ENCODE measurements around the gene TRABD2B. TPM values are rescaled to one million over a fixed set of nuclear protein-coding genes. Genes with fewer than 3 reads are reported as not detected.

TRABD2B gene
- total and polyA plus RNA-seq, 2 of the 13 experiments (the other 11 are each of a cell fraction or from before 2014, with no cell fraction given), result 0.04 TPM; not detected in 1

DNA sequence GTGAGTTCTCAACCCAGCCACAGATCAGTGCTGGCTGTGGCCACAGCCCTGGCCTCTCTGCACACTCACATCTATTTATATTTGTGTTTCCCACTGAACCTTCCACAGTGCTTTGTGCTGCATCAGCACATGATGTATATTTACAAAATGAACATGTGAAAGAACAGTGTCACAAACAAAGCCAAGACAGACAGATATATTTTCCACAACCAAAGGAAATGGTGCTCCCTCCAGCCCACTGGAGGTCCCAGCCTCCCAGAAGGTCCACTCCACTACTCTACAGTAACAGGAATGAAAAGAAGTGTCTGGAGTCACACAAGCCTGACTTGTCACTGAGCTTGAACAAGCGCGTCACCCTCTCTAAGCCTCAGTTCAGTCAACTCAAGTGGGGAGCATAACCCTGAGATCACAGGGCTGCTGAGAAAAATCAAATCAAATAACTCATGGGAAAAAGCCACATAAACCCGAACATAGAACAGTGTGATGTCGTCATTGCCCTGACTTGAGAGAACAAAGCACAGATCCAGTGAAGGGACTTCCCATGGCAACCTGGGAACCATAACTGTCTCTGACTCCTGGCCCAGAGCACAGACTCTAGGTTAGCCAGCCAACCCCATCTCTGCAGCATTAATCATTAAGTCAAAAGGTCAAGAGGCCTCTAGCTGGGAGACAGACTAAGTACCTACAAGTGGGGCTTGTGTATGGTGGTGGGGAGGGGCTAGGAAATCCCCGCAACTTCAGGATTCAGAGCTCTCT, 121.2 kb downstream of the TRABD2B start (continued):
- TF ChIP-seq, protein P1, sequence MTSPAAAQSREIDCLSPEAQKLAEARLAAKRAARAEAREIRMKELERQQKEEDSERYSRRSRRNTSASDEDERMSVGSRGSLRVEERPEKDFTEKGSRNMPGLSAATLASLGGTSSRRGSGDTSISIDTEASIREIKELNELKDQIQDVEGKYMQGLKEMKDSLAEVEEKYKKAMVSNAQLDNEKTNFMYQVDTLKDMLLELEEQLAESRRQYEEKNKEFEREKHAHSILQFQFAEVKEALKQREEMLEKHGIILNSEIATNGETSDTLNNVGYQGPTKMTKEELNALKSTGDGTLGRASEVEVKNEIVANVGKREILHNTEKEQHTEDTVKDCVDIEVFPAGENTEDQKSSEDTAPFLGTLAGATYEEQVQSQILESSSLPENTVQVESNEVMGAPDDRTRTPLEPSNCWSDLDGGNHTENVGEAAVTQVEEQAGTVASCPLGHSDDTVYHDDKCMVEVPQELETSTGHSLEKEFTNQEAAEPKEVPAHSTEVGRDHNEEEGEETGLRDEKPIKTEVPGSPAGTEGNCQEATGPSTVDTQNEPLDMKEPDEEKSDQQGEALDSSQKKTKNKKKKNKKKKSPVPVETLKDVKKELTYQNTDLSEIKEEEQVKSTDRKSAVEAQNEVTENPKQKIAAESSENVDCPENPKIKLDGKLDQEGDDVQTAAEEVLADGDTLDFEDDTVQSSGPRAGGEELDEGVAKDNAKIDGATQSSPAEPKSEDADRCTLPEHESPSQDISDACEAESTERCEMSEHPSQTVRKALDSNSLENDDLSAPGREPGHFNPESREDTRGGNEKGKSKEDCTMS (CRISPR knock-in tag; conservative IDR thresholded peaks at IDR 0.05), result no peak
- no peak for TF ChIP-seq HOXD1 (CRISPR knock-in tag; IDR thresholded peaks at IDR 0.05)
- TF ChIP-seq RFX5 (IDR thresholded peaks at IDR 0.05; ENCODE audit: low read depth, low read length), result no peak
- TF ChIP-seq SCMH1 (CRISPR knock-in tag; IDR thresholded peaks at IDR 0.05; ENCODE audit: borderline replicate concordance), result no peak
- peak; percentile 32; the same call in 1 of the 2 replicates for TF ChIP-seq FOSL2 (CRISPR knock-in tag; IDR thresholded peaks at IDR 0.05)
- no peak for TF ChIP-seq NFRKB (IDR thresholded peaks at IDR 0.05)
- TF ChIP-seq ZNF430 (CRISPR knock-in tag; IDR thresholded peaks at IDR 0.05), result no peak
- no peak for TF ChIP-seq ZFP82 (CRISPR knock-in tag; IDR thresholded peaks at IDR 0.05; ENCODE audit: borderline replicate concordance)
- no peak for TF ChIP-seq ZNF713 (CRISPR knock-in tag; IDR thresholded peaks at IDR 0.05)
- no peak for TF ChIP-seq HES4 (CRISPR knock-in tag; IDR thresholded peaks at IDR 0.05; ENCODE audit: borderline replicate concordance)
- TF ChIP-seq NONO (IDR thresholded peaks at IDR 0.05), result no peak
- 0 out of 2 replicates have a peak, but pooled peaks have one; percentile 39 for TF ChIP-seq NONO (CRISPR knock-in tag; conservative IDR thresholded peaks at IDR 0.05)
- TF ChIP-seq MIXL1 (CRISPR knock-in tag; IDR thresholded peaks at IDR 0.05), result 0 out of 2 replicates have a peak, but pooled peaks have one; percentile 38
- TF ChIP-seq, protein P2, sequence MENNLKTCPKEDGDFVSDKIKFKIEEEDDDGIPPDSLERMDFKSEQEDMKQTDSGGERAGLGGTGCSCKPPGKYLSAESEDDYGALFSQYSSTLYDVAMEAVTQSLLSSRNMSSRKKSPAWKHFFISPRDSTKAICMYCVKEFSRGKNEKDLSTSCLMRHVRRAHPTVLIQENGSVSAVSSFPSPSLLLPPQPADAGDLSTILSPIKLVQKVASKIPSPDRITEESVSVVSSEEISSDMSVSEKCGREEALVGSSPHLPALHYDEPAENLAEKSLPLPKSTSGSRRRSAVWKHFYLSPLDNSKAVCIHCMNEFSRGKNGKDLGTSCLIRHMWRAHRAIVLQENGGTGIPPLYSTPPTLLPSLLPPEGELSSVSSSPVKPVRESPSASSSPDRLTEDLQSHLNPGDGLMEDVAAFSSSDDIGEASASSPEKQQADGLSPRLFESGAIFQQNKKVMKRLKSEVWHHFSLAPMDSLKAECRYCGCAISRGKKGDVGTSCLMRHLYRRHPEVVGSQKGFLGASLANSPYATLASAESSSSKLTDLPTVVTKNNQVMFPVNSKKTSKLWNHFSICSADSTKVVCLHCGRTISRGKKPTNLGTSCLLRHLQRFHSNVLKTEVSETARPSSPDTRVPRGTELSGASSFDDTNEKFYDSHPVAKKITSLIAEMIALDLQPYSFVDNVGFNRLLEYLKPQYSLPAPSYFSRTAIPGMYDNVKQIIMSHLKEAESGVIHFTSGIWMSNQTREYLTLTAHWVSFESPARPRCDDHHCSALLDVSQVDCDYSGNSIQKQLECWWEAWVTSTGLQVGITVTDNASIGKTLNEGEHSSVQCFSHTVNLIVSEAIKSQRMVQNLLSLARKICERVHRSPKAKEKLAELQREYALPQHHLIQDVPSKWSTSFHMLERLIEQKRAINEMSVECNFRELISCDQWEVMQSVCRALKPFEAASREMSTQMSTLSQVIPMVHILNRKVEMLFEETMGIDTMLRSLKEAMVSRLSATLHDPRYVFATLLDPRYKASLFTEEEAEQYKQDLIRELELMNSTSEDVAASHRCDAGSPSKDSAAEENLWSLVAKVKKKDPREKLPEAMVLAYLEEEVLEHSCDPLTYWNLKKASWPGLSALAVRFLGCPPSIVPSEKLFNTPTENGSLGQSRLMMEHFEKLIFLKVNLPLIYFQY (CRISPR knock-in tag; IDR thresholded peaks at IDR 0.05; ENCODE audit: borderline replicate concordance), result no peak
- TF ChIP-seq SSRP1 (CRISPR knock-in tag; IDR thresholded peaks at IDR 0.05), result no peak
- 0 out of 2 replicates have a peak, but pooled peaks have one; percentile 55 for TF ChIP-seq ZNF264 (CRISPR knock-in tag; IDR thresholded peaks at IDR 0.05)
- TF ChIP-seq, protein P3, sequence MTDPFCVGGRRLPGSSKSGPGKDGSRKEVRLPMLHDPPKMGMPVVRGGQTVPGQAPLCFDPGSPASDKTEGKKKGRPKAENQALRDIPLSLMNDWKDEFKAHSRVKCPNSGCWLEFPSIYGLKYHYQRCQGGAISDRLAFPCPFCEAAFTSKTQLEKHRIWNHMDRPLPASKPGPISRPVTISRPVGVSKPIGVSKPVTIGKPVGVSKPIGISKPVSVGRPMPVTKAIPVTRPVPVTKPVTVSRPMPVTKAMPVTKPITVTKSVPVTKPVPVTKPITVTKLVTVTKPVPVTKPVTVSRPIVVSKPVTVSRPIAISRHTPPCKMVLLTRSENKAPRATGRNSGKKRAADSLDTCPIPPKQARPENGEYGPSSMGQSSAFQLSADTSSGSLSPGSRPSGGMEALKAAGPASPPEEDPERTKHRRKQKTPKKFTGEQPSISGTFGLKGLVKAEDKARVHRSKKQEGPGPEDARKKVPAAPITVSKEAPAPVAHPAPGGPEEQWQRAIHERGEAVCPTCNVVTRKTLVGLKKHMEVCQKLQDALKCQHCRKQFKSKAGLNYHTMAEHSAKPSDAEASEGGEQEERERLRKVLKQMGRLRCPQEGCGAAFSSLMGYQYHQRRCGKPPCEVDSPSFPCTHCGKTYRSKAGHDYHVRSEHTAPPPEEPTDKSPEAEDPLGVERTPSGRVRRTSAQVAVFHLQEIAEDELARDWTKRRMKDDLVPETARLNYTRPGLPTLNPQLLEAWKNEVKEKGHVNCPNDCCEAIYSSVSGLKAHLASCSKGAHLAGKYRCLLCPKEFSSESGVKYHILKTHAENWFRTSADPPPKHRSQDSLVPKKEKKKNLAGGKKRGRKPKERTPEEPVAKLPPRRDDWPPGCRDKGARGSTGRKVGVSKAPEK (CRISPR knock-in tag; IDR thresholded peaks at IDR 0.05; ENCODE audit: borderline replicate concordance), result 0 out of 2 replicates have a peak, but pooled peaks have one; percentile 51
- no peak for TF ChIP-seq NFATC3 (CRISPR knock-in tag; IDR thresholded peaks at IDR 0.05)
- no peak for TF ChIP-seq HCFC1 (IDR thresholded peaks at IDR 0.05; ENCODE audit: low read depth, low read length)
- TF ChIP-seq KAT8 (CRISPR knock-in tag; IDR thresholded peaks at IDR 0.05), result 0 out of 2 replicates have a peak, but pooled peaks have one; percentile 32
- no peak for TF ChIP-seq NFYC (CRISPR knock-in tag; IDR thresholded peaks at IDR 0.05)
- no peak for TF ChIP-seq REL (CRISPR knock-in tag; conservative IDR thresholded peaks at IDR 0.05)
